Activated CD4-positive, alpha-beta memory T cell treated with anti-CD3 and anti-CD28 coated beads for 36 hours (primary cell): ENCODE data around the gene LRCH4. TPM values are rescaled to one million over a fixed set of nuclear protein-coding genes. Genes with fewer than 3 reads are reported as not detected.
A peak's percentile ranks its signal among the peaks of the same experiment; 100 is the strongest.

ENCODE experiments used
- CTCF ChIA-PET: fragments of 350-600 bp; sonication (Branson Sonifier 250); formaldehyde crosslinking; loops from one replicate; lab custom pipeline; 2021; ENCODE audit warnings: antibody characterized with exemption, inconsistent platforms; lab: Charles Lee
- POLR2A ChIA-PET: fragments of 350-600 bp; sonication (Branson Sonifier 250); formaldehyde crosslinking; loops from one replicate; lab custom pipeline; 2021; ENCODE audit warnings: antibody characterized with exemption; lab: Charles Lee
- DNase-seq: peaks from one replicate; pipeline ENCODE4 v3.0.0-alpha.2; 2020
- H3K27ac Mint-ChIP-seq: one replicate; pipeline ENCODE4 v1.8.0; 2021; ENCODE audit warnings: mixed read lengths
- H3K27me3 Mint-ChIP-seq: one replicate; pipeline ENCODE4 v1.8.0; 2021; ENCODE audit warnings: mixed read lengths
- H3K36me3 Mint-ChIP-seq: one replicate; pipeline ENCODE4 v1.8.0; 2021; ENCODE audit warnings: mixed read lengths
- H3K4me1 Mint-ChIP-seq: one replicate; pipeline ENCODE4 v1.8.0; 2021; ENCODE audit warnings: low read depth, mixed read lengths
- H3K4me3 Mint-ChIP-seq: one replicate; pipeline ENCODE4 v1.8.0; 2021; ENCODE audit warnings: mild to moderate bottlenecking, mixed read lengths
- H3K9me3 Mint-ChIP-seq: one replicate; pipeline ENCODE4 v1.8.0; 2021; ENCODE audit warnings: mixed read lengths
- intact Hi-C: fragments of 100-400 bp; cut with micrococcal nuclease; formaldehyde crosslinking; loops from one replicate; pipeline ENCODE4 v1.15.1; 2023
- total RNA-seq, 2 experiments: library from RNA; stranded (reverse); gene quantifications; one replicate each; pipeline ENCODE4 v1.2.3, GENCODE V29; 2021

Gene LRCH4
- total RNA-seq, 2 experiments from 2014 or later: 93.4 to 97.7 TPM

DNA sequence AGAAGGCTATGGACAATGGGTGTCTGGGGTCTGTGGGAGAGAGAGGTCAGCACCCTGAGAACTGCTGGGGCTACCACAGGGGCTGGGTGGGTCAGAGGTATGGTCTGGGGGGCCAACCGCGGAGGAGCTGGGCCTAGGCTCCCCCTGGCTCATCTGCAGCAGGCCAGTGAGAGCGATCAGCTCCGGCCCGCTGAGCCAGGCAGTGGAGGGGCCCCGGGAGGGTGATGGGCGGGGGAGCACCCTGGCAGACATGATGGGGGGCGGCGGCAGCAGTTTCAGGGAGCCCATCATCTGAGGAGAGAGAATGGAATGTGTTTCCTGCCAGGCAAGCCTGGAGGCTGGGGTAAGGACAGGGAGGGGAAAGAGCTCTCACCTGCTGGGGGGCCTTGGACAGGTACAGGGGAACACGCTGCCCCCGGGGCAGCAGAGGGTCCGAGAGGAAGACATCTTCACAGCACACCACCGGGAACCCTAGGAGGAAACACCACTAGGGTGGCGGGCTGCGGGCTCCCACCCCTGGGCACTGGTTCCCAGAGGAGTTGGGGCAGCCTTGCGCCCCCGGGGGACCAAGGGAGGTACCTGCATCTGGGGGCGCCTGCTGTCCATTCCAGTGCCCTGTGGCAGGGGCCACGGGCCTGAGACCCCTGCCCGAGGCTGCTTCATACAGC, 13.5 kb downstream of the LRCH4 start:
- ChIA-PET POLR2A (no interaction called here), CTCF (no interaction called here)

DNA sequence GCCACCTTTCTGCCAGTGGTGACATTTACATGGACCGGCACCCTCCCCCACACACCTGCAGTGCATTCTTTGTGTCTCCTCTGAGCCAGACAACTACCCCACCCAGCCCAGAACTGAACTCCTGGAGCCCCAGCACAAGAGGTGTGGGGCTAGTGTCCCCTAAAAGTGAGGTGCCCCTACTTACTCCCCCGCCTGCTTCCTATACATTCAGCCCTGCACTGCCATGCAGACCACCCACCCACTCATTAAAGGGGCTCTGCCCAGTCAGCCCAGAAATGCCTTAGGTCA, 14.2 kb downstream of the LRCH4 start:
- POLR2A ChIA-PET: interaction anchor here (1.7 to 3.5 kb wide), 2 partner anchors 13 to 34 kb away, joined by 3 to 28 read pairs; partner anchors contain the start of genes FBXO24 and LRCH4
- Mint-ChIP-seq H3K27me3 (no peaks in the 10 kb centered on the region), H3K4me1 (peaks cover 27% of the 10 kb centered on the region), H3K9me3 (no peaks in the 10 kb centered on the region), H3K27ac (no peak overlapping the region), H3K4me3 (no peak overlapping the region), H3K36me3 (peaks cover 14% of the 10 kb centered on the region)
- CTCF ChIA-PET: interaction anchor here (1.2 to 1.5 kb wide), 2 partner anchors 12 kb away, joined by 4 read pairs; no protein-coding TSS in a partner anchor
- intact Hi-C loops: no loop called here
- DNase-seq: no peak

More for the DNA sequence above, 13.5 kb downstream of the LRCH4 start:
- intact Hi-C loops: no loop called here
- no peak overlapping the region for H3K4me3 Mint-ChIP-seq
- H3K27me3 Mint-ChIP-seq: no peaks in the 10 kb centered on the region
- peaks cover 27% of the 10 kb centered on the region for H3K4me1 Mint-ChIP-seq
- DNase-seq: no peak
- peaks cover 14% of the 10 kb centered on the region for H3K36me3 Mint-ChIP-seq
- no peaks in the 10 kb centered on the region for H3K9me3 Mint-ChIP-seq
- no peak overlapping the region for H3K27ac Mint-ChIP-seq

DNA sequence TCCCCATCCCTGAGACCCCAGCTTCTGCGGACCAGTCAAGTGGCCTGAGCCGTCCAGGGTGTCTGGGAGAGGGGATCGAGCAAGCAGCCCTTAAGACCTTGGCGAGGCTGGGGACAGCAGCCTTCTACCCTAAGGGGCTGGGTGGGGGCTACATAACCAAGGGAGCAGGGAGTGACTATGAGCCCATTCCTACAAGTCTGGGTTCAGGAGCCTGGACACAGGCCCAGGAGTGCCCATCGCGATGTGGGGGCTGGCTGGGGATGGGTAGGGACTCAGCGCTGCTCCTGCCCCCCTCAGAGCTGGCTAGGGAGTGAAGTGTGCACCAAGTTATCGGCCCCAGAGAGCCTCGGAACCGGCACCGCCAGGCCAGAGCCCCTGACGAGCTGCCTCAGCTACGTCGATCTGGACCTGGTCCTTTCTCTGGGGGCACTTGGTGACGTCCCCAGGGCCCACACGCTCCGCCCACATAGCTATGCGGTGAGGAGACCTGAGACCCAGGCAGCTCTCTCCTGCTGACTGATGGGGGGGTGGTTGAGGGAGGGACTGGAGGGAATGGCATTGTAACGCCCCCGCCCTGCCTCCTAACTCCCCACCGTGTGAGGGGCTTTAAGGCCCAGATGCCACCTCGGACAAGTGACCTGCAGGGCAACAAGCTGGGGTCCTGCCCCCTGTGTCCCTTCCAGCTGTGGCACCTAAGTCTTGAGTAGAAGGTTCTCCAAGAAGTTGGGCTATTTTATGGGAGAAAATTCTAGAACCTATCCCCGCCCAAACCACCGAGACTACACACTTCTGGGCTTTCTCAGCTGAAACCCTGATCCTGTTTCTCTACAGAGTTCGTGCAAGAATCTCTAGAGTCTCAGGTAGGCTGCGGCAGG, 14.7 kb downstream of the LRCH4 start:
- intact Hi-C loops: no loop called here
- H3K27ac Mint-ChIP-seq: no peak overlapping the region
- H3K36me3 Mint-ChIP-seq: peaks cover 11% of the 10 kb centered on the region
- POLR2A ChIA-PET: interaction anchor here (1.7 to 3.5 kb wide), 2 partner anchors 14 to 34 kb away, joined by 3 to 28 read pairs; partner anchors contain the start of genes FBXO24 and LRCH4
- CTCF ChIA-PET: interaction anchor here (1.2 to 1.5 kb wide), 2 partner anchors 11 to 12 kb away, joined by 4 read pairs; no protein-coding TSS in a partner anchor
- no peak overlapping the region for H3K4me3 Mint-ChIP-seq
- H3K27me3 Mint-ChIP-seq: no peaks in the 10 kb centered on the region
- no peak for DNase-seq
- no peaks in the 10 kb centered on the region for H3K9me3 Mint-ChIP-seq
- H3K4me1 Mint-ChIP-seq: peaks cover 27% of the 10 kb centered on the region

- H3K36me3 Mint-ChIP-seq: peaks cover 5% of the 10 kb centered on the region
- ChIA-PET CTCF (interaction anchor here (0.6 to 1.8 kb wide), 5 partner anchors 14 to 137 kb away, joined by 3 to 7 read pairs (median 3); partner anchors contain the start of genes POP7 and TSC22D4), POLR2A (interaction anchor here (0.9 to 3.5 kb wide), 2 partner anchors 16 to 111 kb away, joined by 3 to 28 read pairs; partner anchors contain the start of genes FBXO24 and LRCH4)
- peak overlapping the region; percentile 41 for H3K4me3 Mint-ChIP-seq
- no peaks in the 10 kb centered on the region for H3K9me3 Mint-ChIP-seq
- intact Hi-C loops: loop anchor here (2.0 kb wide), 1 partner anchor 18 kb away; the partner anchor contains the start of genes FBXO24 and LRCH4
- H3K4me1 Mint-ChIP-seq: peaks cover 27% of the 10 kb centered on the region
- peak; percentile 72 for DNase-seq
- H3K27me3 Mint-ChIP-seq: no peaks in the 10 kb centered on the region
- H3K27ac Mint-ChIP-seq: peak overlapping the region; percentile 18
These were observed 16.8 kb downstream of the LRCH4 start for GRCh38 chr7:100568896-100569844.

- H3K27me3 Mint-ChIP-seq: no peaks in the 10 kb centered on the region
- H3K4me1 Mint-ChIP-seq: peaks cover 31% of the 10 kb centered on the region
- intact Hi-C loops: loop anchor here (2.0 kb wide), 1 partner anchor 18 kb away; the partner anchor contains the start of genes FBXO24 and LRCH4
- peak overlapping the region; percentile 29 for H3K27ac Mint-ChIP-seq
- no peaks in the 10 kb centered on the region for H3K9me3 Mint-ChIP-seq
- ChIA-PET POLR2A (interaction anchor here (0.9 to 3.5 kb wide), 2 partner anchors 17 to 112 kb away, joined by 3 to 28 read pairs; partner anchors contain the start of genes FBXO24 and LRCH4), CTCF (interaction anchor here (0.6 to 1.8 kb wide), 5 partner anchors 14 to 137 kb away, joined by 3 to 7 read pairs (median 3); partner anchors contain the start of genes POP7 and TSC22D4)
- DNase-seq: no peak
- peaks cover 10% of the 10 kb centered on the region for H3K36me3 Mint-ChIP-seq
- no peak overlapping the region for H3K4me3 Mint-ChIP-seq
These were observed 17.6 kb downstream of the LRCH4 start for GRCh38 chr7:100568176-100568895.

DNA sequence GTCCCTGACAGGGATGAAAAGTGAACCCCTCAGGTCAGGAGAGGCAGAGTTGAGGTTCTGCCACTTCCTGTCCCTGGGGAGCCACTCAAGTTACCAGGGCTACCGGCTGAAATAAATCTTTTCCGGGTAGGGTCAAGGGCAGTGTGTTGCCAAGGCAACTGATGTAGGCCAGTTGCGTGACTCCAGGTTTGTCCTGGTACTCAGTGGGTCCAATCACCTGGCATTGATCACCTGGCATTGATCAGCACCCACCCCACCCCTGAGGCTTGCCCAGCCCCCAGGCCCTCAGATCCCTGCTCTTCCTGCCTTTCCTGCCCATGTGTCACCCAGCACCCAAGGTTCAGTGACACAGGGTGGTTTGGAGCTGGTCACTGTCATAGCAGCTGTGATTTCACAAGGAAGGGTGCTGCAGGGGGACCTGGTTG, 18.2 kb downstream of the LRCH4 start:
- Mint-ChIP-seq H3K4me1 (peaks cover 31% of the 10 kb centered on the region), H3K9me3 (no peaks in the 10 kb centered on the region), H3K27ac (peak overlapping the region; percentile 29), H3K36me3 (peaks cover 12% of the 10 kb centered on the region), H3K27me3 (no peaks in the 10 kb centered on the region), H3K4me3 (no peak overlapping the region)
- no peak for DNase-seq
- POLR2A ChIA-PET: no interaction called here
- intact Hi-C loops: loop anchor here (2.0 kb wide), 1 partner anchor 19 kb away; the partner anchor contains the start of genes FBXO24 and LRCH4
- CTCF ChIA-PET: interaction anchor here (0.6 to 1.8 kb wide), 4 partner anchors 18 to 113 kb away, joined by 3 to 4 read pairs (median 3); partner anchors contain the start of genes FBXO24 and LRCH4

DNA sequence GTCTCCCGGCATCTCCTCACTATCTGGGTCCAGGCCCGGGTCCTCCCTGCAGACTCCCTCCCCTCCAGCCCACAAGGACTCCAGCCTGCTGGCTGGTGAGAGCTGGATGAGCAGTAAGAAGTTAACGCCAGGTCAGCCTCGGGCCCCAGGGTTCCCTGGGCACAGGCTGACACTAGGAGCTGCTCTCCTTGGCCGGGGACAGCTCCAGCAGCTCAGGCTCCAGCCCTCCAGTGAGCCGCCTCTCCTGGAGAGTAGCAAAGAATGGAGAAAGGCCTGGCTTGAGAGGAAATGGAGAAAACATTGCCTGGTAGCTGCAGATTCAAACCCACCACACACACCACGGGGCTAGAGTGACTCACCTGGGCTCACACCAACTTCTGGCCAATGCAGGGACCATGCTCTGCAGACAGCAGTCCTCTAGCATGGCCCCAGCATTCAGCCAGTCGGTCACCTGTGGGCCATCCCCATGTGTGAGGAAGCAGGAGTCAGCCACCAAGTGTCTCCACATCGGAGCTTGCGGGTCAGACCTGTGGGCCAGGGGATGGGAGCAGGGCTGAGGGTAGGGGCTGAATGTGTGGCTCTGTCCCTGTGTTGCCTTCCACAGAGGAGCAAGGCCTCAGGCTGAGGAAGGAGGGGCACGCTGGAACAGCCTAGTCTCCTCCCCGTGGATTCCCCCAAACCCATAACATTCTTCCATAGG, 18.7 kb downstream of the LRCH4 start:
- Mint-ChIP-seq H3K4me1 (peaks cover 31% of the 10 kb centered on the region), H3K27me3 (no peaks in the 10 kb centered on the region), H3K9me3 (no peaks in the 10 kb centered on the region), H3K36me3 (peaks cover 13% of the 10 kb centered on the region), H3K27ac (no peak overlapping the region), H3K4me3 (no peak overlapping the region)
- ChIA-PET CTCF (interaction anchor here (0.6 to 9.7 kb wide), 5 partner anchors 19 to 158 kb away, joined by 3 to 81 read pairs (median 3); partner anchors contain the start of genes FBXO24 and LRCH4), POLR2A (no interaction called here)
- intact Hi-C loops: no loop called here
- no peak for DNase-seq

DNA sequence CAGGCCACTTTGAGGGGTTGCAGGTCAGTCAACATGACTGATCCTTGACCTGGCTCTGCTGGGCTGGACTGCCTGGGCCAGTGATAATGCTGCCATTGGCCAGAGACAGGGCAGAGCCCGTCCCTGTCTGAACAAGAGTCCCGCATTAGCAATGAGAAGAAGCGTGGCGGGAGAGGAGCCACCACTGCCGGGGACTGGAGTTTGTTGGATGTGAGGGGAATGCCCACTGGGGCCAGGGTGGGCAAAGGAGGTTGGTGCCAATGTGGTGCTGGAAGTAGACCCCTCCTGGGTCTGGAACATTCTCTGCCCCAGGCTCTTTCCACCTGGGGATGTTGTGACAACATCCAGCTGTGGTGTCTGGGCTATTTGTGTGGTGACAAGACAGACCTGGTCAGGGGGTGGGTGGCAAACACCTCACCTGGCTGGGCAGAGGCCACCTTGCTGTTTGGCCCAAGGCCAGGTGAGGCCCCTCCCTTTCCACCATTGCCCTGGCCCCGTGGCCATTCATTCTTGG, 19.9 kb downstream of the LRCH4 start:
- DNase-seq: no peak
- peaks cover 18% of the 10 kb centered on the region for H3K36me3 Mint-ChIP-seq
- no peaks in the 10 kb centered on the region for H3K9me3 Mint-ChIP-seq
- POLR2A ChIA-PET: interaction anchor here (1.0 kb wide), 1 partner anchor 112 kb away, joined by 3 read pairs; no protein-coding TSS in a partner anchor
- intact Hi-C loops: no loop called here
- H3K27me3 Mint-ChIP-seq: no peaks in the 10 kb centered on the region
- H3K4me1 Mint-ChIP-seq: peaks cover 25% of the 10 kb centered on the region
- CTCF ChIA-PET: interaction anchor here (0.7 to 9.7 kb wide), 10 partner anchors 10 to 159 kb away, joined by 3 to 104 read pairs (median 12); partner anchors contain the start of genes FBXO24, LRCH4 and TSC22D4
- H3K4me3 Mint-ChIP-seq: no peak overlapping the region
- H3K27ac Mint-ChIP-seq: peak overlapping the region; percentile 60

- no peaks in the 10 kb centered on the region for H3K9me3 Mint-ChIP-seq
- H3K4me1 Mint-ChIP-seq: peaks cover 22% of the 10 kb centered on the region
- H3K27me3 Mint-ChIP-seq: no peaks in the 10 kb centered on the region
- intact Hi-C loops: no loop called here
- ChIA-PET CTCF (interaction anchor here (0.7 to 9.7 kb wide), 17 partner anchors 9 to 287 kb away, joined by 3 to 104 read pairs (median 9); partner anchors contain the start of genes AGFG2, FBXO24, LRCH4 and MOSPD3), POLR2A (interaction anchor here (1.0 to 1.3 kb wide), 2 partner anchors 21 to 113 kb away, joined by 3 to 4 read pairs; partner anchors contain the start of genes FBXO24 and LRCH4)
- DNase-seq: no peak
- H3K4me3 Mint-ChIP-seq: no peak overlapping the region
- H3K36me3 Mint-ChIP-seq: peaks cover 20% of the 10 kb centered on the region
- H3K27ac Mint-ChIP-seq: no peak overlapping the region
These were observed 20.8 kb downstream of the LRCH4 start for GRCh38 chr7:100565133-100565571.
